Right kidney (tissue), 1 donor: Measurements from ENCODE around the gene ZNF782.
"Not testable (repeated sequence)": the region's sequence is repeated elsewhere in the genome, so short reads cannot be mapped to it uniquely, and the experiment has no call there.

Source experiments
- DNase-seq: peaks from one replicate; pipeline ENCODE4 v3.0.0-alpha.2; 2016

ZNF782 gene

DNA sequence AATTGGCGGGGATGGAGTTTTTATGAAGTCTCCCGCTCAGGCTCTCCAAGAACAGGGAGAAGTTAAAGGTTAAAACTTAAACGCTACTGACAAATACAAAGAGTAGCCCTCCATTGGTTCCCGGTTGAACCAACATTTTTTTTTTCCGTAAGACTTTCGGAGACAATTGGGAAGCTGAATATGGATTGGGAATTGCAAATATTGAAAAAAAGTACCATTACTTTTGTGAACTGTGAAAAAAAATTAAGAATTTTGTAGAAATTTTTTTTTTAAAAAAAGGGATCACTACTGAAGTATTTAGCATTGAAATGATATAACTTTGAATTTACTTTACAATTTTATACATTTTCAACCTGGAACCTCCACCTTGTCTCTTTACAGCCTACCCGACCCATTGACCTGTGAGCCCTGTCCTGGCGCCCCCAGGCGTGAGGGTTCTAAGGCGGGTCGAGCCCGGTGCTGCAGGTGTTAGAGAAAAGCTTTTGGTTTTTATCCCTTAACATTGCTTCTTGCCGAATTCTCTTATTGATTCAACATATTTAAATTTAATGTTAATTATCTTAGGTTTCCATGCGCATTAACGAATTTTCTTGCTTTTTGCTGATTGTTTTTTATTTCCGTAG, 448 bp upstream of the ZNF782 start:
- no peak for DNase-seq

DNA sequence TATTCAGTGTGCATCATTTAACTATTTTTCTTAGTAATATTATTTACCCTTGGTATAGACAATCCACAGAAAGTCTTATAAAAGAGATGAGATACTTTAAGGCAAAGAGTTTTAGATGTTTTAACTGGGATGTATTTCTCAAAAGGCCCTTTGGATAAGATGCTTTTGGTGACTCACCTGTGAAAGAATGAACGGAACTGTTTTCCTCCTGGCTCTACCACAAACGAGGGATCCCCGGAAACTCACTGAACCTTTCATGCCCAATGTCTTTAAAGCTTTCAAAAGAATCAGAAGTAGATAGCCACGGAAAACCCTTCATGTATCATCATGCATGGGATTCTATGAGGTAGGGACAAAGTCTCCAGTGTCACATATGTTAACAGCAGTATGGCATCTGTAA, 1.6 kb downstream of the ZNF782 start:
- DNase-seq: no peak

DNA sequence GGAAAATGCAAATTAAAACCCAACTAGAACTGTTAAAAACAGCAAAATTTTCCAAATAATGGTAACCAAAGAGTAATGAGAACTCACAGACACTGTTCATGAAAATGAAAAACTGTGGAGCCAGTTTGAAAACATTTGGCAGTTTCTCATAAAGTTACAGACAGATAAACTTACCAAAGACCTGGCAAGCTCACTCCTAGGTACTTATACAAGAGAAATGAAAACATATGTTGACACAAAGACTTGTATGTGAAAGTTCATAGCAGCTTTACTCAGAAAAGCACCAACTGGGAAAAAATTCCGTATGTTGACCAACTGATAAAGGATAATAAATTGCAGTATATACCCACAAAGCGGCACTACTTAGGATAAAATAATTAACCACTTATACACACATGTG, 10.3 kb downstream of the ZNF782 start:
- no peak for DNase-seq

DNA sequence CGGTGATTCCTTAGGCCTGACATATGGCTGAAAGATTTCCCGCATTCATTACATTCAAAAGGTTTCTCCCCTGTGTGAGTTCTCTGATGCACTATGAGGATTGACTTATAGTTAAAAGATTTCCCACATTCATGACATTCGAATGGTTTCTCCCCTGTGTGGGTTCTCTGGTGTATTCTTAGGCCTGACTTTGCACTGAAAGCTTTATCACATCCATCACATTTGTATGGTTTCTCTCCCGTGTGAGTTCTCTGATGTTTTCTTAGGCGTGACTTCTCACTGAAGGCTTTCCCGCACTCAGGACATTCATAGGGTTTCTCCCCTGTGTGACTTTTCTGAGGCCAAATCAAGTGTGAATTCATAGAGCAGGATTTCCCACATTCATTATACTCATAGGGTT, 35.8 kb downstream of the ZNF782 start:
- no peak for DNase-seq

DNA sequence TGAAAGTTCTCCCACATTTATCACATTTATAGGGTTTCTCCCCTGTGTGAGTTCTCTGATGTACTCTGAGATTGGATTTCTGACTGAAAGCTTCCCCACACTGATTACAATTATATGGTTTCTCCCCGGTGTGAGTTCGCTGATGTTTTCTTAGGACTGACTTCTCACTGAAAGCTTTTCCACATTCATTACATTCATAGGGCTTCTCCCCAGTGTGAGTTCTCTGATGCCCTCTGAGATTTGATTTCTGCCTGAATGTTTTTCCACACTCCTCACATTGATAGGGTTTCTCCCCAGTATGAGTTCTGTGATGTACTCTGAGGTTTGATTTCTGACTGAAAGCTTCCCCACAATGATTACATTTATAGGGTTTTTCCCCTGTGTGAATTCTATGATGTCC, 36.3 kb downstream of the ZNF782 start:
- no peak for DNase-seq

DNA sequence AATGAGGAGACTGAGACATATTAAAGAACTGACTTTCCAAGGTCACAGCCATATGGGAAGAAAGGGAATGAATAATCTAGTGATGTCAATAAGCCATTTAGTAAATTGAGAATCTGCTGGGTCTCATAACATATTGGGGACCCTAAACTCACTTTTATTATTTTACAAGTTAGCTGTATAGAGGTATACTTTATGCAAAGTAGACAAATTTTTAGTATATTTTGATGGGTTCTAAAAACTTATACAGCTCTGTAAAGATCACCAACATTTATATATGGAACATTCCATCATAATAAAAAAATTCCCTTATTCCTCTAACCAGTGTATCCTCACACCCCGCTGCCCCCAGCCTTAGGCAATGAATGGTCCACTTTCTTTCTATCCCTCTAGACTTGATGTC, 40.7 kb downstream of the ZNF782 start:
- no peak for DNase-seq

DNA sequence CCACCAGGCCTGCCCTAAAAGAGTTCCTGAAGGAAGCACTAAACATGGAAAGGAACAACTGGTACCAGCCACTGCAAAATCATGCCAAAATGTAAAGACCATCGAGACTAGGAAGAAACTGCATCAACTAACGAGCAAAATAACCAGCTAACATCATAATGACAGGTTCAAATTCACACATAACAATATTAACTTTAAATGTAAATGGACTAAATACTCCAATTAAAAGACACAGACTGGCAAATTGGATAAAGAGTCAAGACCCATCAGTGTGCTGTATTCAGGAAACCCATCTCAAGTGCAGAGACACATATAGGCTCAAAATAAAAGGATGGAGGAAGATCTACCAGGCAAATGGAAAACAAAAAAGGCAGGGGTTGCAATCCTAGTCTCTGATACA, 55.4 kb downstream of the ZNF782 start:
- DNase-seq: not testable (repeated sequence)

DNA sequence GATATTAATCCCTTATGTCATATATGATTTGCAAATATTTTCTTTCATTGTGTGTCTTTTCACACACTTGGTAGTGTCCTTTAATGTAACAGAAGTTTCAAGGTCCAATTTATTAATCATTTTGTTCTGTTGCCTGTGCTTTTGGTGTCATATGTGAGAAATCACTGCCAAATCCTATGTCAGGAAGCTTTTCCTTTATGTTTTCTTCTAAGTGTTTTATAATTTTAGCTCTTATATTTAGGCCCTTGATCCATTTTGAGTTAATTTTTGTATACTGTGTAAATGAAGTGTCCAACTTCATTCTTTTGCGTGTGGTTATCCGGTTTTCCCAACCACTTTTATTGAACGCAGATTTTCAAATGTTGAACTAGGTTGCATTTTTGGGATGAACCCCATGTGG, 70.3 kb downstream of the ZNF782 start:
- no peak for DNase-seq

DNA sequence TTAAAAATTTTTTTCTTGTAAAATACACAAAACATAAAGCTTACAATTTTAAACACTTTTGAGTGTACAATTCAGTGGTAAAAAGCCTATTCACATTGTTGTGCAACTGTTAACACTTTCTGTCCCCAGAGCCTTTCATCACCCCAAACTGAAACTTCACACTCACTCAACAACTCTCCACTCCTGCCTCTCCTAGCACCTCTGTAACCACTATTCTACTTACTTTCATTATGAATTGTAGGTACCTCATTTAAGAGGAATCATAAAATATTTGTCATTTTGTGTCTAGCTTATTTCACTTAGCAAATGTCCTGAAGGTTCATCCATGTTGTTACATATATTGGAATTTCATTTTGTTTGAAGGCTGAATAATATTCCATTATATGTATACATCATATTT, 72.1 kb downstream of the ZNF782 start:
- no peak for DNase-seq

DNA sequence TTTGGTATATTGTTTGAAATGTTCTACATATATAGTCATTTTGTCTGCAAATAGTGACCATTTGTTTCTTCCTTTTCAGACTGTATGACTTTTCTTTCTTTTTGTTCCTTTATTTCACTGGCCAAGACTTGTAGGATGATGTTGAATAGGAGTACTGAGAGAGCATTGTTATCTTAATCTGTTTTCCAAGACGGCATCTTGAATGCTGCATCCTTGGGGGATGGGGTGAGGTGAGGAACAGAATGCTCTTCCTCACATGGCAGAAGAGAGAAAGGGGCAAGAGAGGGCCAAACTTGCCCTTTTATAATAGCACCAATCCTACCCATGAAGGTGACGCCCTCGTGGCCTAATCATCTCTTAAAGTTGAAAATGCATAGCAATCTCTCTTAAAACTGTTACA, 72.8 kb downstream of the ZNF782 start:
- DNase-seq: no peak

DNA sequence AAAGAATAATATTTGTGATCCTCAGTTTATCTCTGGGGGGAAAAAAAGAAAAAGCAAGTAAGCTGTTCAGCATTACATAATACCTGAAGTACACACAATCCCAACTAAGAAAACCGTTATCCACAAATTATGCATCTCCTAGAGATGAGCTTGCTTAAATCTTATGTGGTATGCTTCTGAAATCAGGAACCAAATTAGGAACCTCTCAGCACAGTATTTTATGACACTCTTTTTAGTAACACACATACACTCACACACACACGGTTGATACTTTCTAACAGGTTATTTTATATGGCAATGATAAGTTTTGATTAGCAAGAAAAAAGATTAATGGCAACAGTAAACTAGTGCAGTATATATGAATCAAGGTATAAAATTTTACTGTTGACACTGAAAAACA, 75.2 kb downstream of the ZNF782 start:
- DNase-seq: no peak

DNA sequence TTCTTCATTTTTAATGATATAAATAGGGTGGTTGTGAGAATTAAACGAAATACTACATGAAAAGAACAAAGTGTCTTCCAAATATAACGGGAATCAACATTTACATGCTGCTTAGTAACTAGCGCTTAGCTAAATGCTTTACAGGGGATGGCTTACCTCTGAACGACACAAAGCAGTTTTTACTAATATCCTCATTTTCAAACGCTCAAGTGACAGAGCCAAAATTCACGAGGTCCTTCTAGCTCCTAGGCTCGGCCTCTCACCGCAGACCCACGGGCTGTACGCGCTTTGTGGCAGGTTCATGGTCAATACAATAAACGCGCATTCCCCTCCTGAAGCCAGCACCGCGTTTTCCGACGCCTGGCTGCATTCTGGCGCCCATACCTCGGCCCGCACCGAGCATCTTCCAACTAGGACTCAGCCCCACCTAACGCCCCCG, 76.9 kb downstream of the ZNF782 start:
- no peak for DNase-seq

DNA sequence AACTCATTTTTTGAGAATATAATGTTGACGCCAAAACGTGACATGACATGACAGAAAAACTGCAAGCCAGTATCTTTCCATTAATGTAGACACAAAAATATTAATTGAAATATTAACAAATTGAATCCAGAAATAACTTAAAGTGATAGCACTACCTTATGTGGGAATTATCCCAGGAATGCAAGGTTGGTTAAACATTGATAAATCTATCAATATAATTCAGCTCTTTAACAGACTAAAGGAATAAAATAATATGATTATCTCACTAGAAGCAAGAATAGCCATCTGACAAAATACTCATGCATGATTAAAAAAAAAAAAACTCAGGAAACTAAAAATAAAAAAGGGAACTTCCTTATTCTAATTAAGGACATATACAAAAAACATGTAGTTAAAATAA, 83.2 kb downstream of the ZNF782 start:
- DNase-seq: no peak

DNA sequence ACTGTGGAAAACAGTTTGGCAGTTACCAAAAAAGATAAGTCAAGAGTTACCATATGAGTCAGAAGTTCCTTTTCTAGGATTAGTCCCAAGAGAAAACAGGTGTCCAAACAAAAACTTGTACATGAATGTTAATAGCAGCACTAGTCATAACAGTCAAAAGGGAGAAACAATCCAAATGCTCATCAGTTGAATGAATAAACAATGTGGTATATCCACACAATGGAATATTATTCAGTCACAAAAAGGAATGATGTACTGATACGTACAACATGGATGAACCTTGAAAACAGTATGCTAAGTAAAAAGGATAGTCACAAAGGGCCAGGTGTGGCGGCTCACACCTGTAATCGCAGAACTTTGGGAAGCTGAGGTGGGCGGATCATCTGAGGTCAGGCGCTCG, 84.3 kb downstream of the ZNF782 start:
- no peak for DNase-seq
